B cell (primary cell): Measurements from ENCODE around the gene PPP1CB. TPM values are rescaled to one million over a fixed set of nuclear protein-coding genes. Genes with fewer than 3 reads are reported as not detected.

ENCODE experiments used
- ATAC-seq: fragments of 200-7000 bp; cut with Tn5 transposase; one replicate; pipeline ENCODE4 v1.10.0; 2021; ENCODE audit warnings: low read depth, mild to moderate bottlenecking, moderate number of reproducible peaks, moderate library complexity
- CTCF ChIA-PET: fragments of 350-600 bp; sonication (Branson Sonifier 250); formaldehyde crosslinking; loops from one replicate; lab custom pipeline; 2021; ENCODE audit warnings: antibody characterized with exemption, inconsistent platforms; lab: Charles Lee
- POLR2A ChIA-PET: fragments of 350-600 bp; sonication (Branson Sonifier 250); formaldehyde crosslinking; loops from one replicate; lab custom pipeline; 2021; ENCODE audit warnings: antibody characterized with exemption; lab: Charles Lee
- DNase-seq: peaks from one replicate; pipeline ENCODE4 v3.0.0; 2013
- H2AFZ ChIP-seq: 2 replicates; pipeline ENCODE4 v1.6.1; 2012; ENCODE audit warnings: mild to moderate bottlenecking, low read depth, low read length; ENCODE audit not compliant: insufficient read depth, poor library complexity, severe bottlenecking
- H3K27ac ChIP-seq, 2 donors: 1 replicate in 1 of 2; 2 replicates in 1 of 2; pipeline ENCODE4 v1.5.1; 2012 to 2013; ENCODE audit warnings: low read length in 2 of 2, mild to moderate bottlenecking in 2 of 2, moderate library complexity in 1 of 2
- H3K27me3 ChIP-seq, 4 experiments: fragments of 200-600 bp in 1 of 4; sonication (generic) in 1 of 4; replicated peaks in 1 of 4; 1 replicate in 2 of 4; 2 replicates in 2 of 4; pipeline versions ENCODE4 v1.6.1 to v1.7.0; 2013 to 2016; ENCODE audit warnings: low read length in 3 of 4, mild to moderate bottlenecking in 2 of 4, mixed read lengths in 1 of 4, moderate library complexity in 1 of 4; ENCODE audit not compliant: insufficient read depth in 4 of 4, control insufficient read depth in 3 of 4; ENCODE audit errors: control extremely low read depth in 1 of 4
- H3K36me3 ChIP-seq, 2 experiments: replicated peaks in 1 of 2; 1 replicate in 1 of 2; 2 replicates in 1 of 2; pipeline versions ENCODE4 v1.6.1 to v1.7.1; 2013; ENCODE audit warnings: low read length in 1 of 2; ENCODE audit not compliant: insufficient read depth in 2 of 2, control insufficient read depth in 1 of 2; ENCODE audit errors: control extremely low read depth in 1 of 2, extremely low read depth in 1 of 2
- H3K4me1 ChIP-seq, 2 donors: fragments of 200-600 bp in 1 of 2; sonication (generic) in 1 of 2; 1 replicate in 1 of 2; 2 replicates in 1 of 2; pipeline versions ENCODE4 v1.5.1 to v1.6.1; 2013 to 2017; ENCODE audit warnings: low read length in 2 of 2; ENCODE audit not compliant: control insufficient read depth in 2 of 2, insufficient read depth in 2 of 2
- H3K4me2 ChIP-seq: replicated peaks from 2 replicates; pipeline ENCODE3; 2012; ENCODE audit warnings: mild to moderate bottlenecking, low read depth, low read length; ENCODE audit not compliant: poor library complexity, severe bottlenecking
- H3K4me3 ChIP-seq, 5 experiments: fragments of 200-600 bp in 1 of 5; sonication (generic) in 1 of 5; 1 replicate in 3 of 5; 2 replicates in 2 of 5; pipeline versions ENCODE4 v1.5.1 to v1.7.0; 2011 to 2016; ENCODE audit warnings: low read length in 4 of 5, mild to moderate bottlenecking in 4 of 5, low read depth in 2 of 5, control low read depth in 1 of 5, moderate library complexity in 1 of 5; ENCODE audit not compliant: insufficient read depth in 1 of 5; ENCODE audit errors: control extremely low read depth in 1 of 5, extremely low read depth in 1 of 5
- H3K79me2 ChIP-seq: fragments of 200-600 bp; sonication (generic); one replicate; pipeline ENCODE4 v1.6.0; 2016; ENCODE audit warnings: low read length; ENCODE audit not compliant: control insufficient read depth, insufficient read depth
- H3K9ac ChIP-seq: fragments of 200-600 bp; sonication (generic); 2 replicates; pipeline ENCODE4 v1.6.1; 2017; ENCODE audit warnings: mild to moderate bottlenecking, low read length, moderate library complexity
- H3K9me3 ChIP-seq, 3 donors: one replicate each; pipeline versions ENCODE4 v1.6.1 to v1.7.1; 2013; ENCODE audit warnings: low read length in 2 of 3; ENCODE audit not compliant: control insufficient read depth in 2 of 3, insufficient read depth in 1 of 3; ENCODE audit errors: control extremely low read depth in 1 of 3
- H4K20me1 ChIP-seq: 2 replicates; pipeline ENCODE4 v1.6.0; 2012; ENCODE audit warnings: mild to moderate bottlenecking, low read length; ENCODE audit not compliant: insufficient read depth, control insufficient read depth, poor library complexity, severe bottlenecking
- H3K27ac Mint-ChIP-seq: one replicate; pipeline ENCODE4 v1.8.0; 2021; ENCODE audit warnings: mixed read lengths
- H3K27me3 Mint-ChIP-seq: one replicate; pipeline ENCODE4 v1.8.0; 2021; ENCODE audit warnings: mixed read lengths
- H3K4me1 Mint-ChIP-seq: one replicate; pipeline ENCODE4 v1.8.0; 2021; ENCODE audit warnings: mixed read lengths
- H3K4me3 Mint-ChIP-seq: one replicate; pipeline ENCODE4 v1.8.0; 2021; ENCODE audit warnings: mixed read lengths
- H3K9me3 Mint-ChIP-seq: one replicate; pipeline ENCODE4 v1.8.0; 2022; ENCODE audit warnings: mixed read lengths; ENCODE audit not compliant: insufficient read depth
- EZH2 ChIP-seq: IDR thresholded peaks from 2 replicates; pipeline ENCODE4 v1.6.1; 2012; ENCODE audit warnings: borderline replicate concordance, low read depth, mild to moderate bottlenecking, moderate library complexity, low read length; ENCODE audit not compliant: insufficient read depth, poor library complexity, severe bottlenecking
- WGBS: methylation state at CpG from one replicate; pipeline ENCODE4 v1.1.5; 2013; ENCODE audit warnings: missing lambda C conversion rate; ENCODE audit not compliant: insufficient coverage; 5-methylcytosine and 5-hydroxymethylcytosine counted together
- intact Hi-C: fragments of 100-400 bp; cut with micrococcal nuclease; formaldehyde crosslinking; loops from one replicate; pipeline ENCODE4 v1.10.0; 2022
- polyA plus RNA-seq: library from polyadenylated mRNA; depleted of rRNA; stranded (reverse); fragments of >200 nt; gene quantifications from 2 replicates; pipeline ENCODE4 v1.2.3, GENCODE V29; 2012
- total RNA-seq, 2 donors: library from RNA; stranded (reverse); fragments of 120-200 nt in 1 of 2; gene quantifications; 1 replicate in 1 of 2; 2 replicates in 1 of 2; pipeline versions ENCODE4 v1.2.3 to v1.2.4, GENCODE V29; 2013 to 2022
- TF ChIP-seq, protein P1 (sequence below): fragments of 200-600 bp; IDR thresholded peaks from one replicate; pipeline ENCODE4 v1.8.0; 2022; ENCODE audit warnings: antibody characterized with exemption, mild to moderate bottlenecking

The PPP1CB gene
- total and polyA plus RNA-seq, 2 donors (not counting 1 experiment from before 2014, with no cell fraction given) = 26.9 to 152 TPM

DNA sequence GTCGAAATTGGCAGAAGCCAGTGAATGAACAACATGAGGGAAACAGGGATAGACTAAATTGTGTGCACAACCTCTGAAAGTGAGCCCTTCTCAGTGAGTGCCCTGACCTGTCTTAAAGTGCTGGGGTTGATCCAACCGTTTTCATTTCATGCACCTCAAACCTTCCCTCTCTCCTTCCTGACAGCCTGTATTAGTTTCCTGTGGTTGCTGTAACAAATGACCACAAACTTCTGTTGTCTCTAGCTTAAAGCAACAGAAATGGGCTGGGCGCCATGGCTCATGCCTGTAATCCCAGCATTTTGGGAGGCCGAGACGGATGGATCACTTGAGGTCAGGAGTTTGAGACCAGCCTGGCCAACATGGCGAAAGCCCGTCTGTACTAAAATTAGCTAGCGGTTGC is 48.8 kb upstream of the PPP1CB start:
- WGBS = 85% methylated on average over 8 of the region's 8 CpGs
- H3K4me1 Mint-ChIP-seq = no peaks in the 10 kb centered on the region

DNA sequence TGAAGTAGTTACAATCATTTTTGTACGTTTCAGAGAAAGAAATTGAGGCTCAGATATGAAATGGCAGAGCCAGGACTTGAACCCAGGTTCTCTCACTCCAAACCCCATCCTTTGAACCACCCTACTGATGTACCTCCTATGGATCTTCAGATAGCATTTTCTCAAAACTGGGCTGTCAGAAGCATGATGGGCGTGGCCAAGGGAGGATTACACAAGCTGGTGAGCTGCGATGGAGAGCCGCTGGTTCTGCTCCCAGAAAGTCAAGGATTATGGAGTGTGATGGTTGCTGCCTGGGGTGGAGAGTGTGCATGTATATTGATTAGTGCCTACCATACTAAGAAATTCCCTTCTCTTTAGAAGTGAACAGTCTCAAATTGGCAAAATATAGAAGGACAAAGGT is 47.0 kb upstream of the PPP1CB start:
- Mint-ChIP-seq H3K9me3 (peaks cover 8% of the 10 kb centered on the region), H3K27ac (no peak overlapping the region), H3K27me3 (no peaks in the 10 kb centered on the region), H3K4me1 (no peaks in the 10 kb centered on the region), H3K4me3 (no peak overlapping the region)
- H4K20me1 ChIP-seq = no peaks in the 10 kb centered on the region
- no peak overlapping the region for H3K4me2 ChIP-seq
- H3K4me1 ChIP-seq = no peaks in the 10 kb centered on the region
- H3K27ac ChIP-seq = no peak overlapping the region
- ChIA-PET CTCF (no interaction called here), POLR2A (no interaction called here)
- peaks cover 0 to 26% (median 7%) of the 10 kb centered on the region in 3 donors for H3K9me3 ChIP-seq
- no peak overlapping the region for H3K9ac ChIP-seq
- WGBS = no CpG with 5 or more reads among the region's 4 CpGs
- TF ChIP-seq, protein P1, sequence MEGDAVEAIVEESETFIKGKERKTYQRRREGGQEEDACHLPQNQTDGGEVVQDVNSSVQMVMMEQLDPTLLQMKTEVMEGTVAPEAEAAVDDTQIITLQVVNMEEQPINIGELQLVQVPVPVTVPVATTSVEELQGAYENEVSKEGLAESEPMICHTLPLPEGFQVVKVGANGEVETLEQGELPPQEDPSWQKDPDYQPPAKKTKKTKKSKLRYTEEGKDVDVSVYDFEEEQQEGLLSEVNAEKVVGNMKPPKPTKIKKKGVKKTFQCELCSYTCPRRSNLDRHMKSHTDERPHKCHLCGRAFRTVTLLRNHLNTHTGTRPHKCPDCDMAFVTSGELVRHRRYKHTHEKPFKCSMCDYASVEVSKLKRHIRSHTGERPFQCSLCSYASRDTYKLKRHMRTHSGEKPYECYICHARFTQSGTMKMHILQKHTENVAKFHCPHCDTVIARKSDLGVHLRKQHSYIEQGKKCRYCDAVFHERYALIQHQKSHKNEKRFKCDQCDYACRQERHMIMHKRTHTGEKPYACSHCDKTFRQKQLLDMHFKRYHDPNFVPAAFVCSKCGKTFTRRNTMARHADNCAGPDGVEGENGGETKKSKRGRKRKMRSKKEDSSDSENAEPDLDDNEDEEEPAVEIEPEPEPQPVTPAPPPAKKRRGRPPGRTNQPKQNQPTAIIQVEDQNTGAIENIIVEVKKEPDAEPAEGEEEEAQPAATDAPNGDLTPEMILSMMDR = no peak
- no peaks in the 10 kb centered on the region for H3K27me3 ChIP-seq
- ATAC-seq (no peak), DNase-seq (no peak)
- intact Hi-C loops = no loop called here
- no peak overlapping the region for H2AFZ ChIP-seq
- H3K79me2 ChIP-seq = no peaks in the 10 kb centered on the region
- H3K4me3 ChIP-seq = no peak overlapping the region
- H3K36me3 ChIP-seq = no peaks in the 10 kb centered on the region

More for the DNA sequence above, 48.8 kb upstream of the PPP1CB start:
- Histone ChIP-seq H3K9ac (no peak overlapping the region), H3K27me3 (no peaks in the 10 kb centered on the region), H3K27ac (no peak overlapping the region), H3K79me2 (no peaks in the 10 kb centered on the region), H2AFZ (no peak overlapping the region), H3K4me3 (no peak overlapping the region), H3K9me3 (peaks cover 0 to 26% (median 7%) of the 10 kb centered on the region in 3 donors), H3K4me1 (no peaks in the 10 kb centered on the region), H3K4me2 (no peak overlapping the region), H4K20me1 (no peaks in the 10 kb centered on the region), H3K36me3 (no peaks in the 10 kb centered on the region)
- Mint-ChIP-seq H3K4me3 (no peak overlapping the region), H3K27ac (no peak overlapping the region), H3K9me3 (peaks cover 8% of the 10 kb centered on the region), H3K27me3 (no peaks in the 10 kb centered on the region)
- TF ChIP-seq, protein P1 = no peak
- TF ChIP-seq EZH2 = no peak
- ATAC-seq = no peak
- ChIA-PET POLR2A (interaction anchor here (0.7 kb wide), 1 partner anchor 14 kb away, joined by 4 read pairs; no protein-coding TSS in a partner anchor), CTCF (no interaction called here)
- no peak for DNase-seq
- intact Hi-C loops = no loop called here
